ENCODE measurements around the gene MRPL49. TPM values are rescaled to one million over a fixed set of nuclear protein-coding genes. Genes with fewer than 3 reads are reported as not detected.

The MRPL49 gene
- total and polyA plus RNA-seq, 2 of the 8 experiments (the other 6 are each of a cell fraction or from before 2014, with no cell fraction given), result 54.0 to 84.8 TPM

GRCh38 chr11:65095974-65096806, 25.9 kb upstream of the MRPL49 start, which contains the start of gene VPS51:
Gene VPS51, plus strand, starts transcription at chr11:65096214. Its CDS starts 37 bp downstream, at chr11:65096251.
- Histone ChIP-seq H2BK15ac (ENCODE audit: low read length) (no peak within 1 kb of the TSS), H3K18ac (ENCODE audit: extremely low read depth, low read length) (peak within 1 kb of the TSS; percentile 71), H2AK5ac (ENCODE audit: low read depth, low read length) (no peak within 1 kb of the TSS), H3K9ac (replicated peaks in 1 of 4; ENCODE audit: extremely low read depth in 1 of 4, low read depth in 3 of 4, low read length in 3 of 4) (peak within 1 kb of the TSS; percentile 70 to 82 (median 76)), H3K56ac (replicated peaks; ENCODE audit: insufficient read length, low read depth, low read length) (no peak within 1 kb of the TSS), H3K14ac (ENCODE audit: insufficient read length) (no peak within 1 kb of the TSS), H4K20me1 (replicated peaks in 1 of 2; ENCODE audit: control insufficient read depth in 1 of 2, insufficient read depth in 2 of 2, low read length in 2 of 2) (peaks cover 0 to 3% of the 10 kb centered on the region in 2 experiments), H3K27ac (ENCODE audit: low read depth, low read length) (peak within 1 kb of the TSS; percentile 67; the same call in 1 of the 2 replicates), H4K8ac (ENCODE audit: extremely low read depth, insufficient read depth, low read length) (peak within 1 kb of the TSS; percentile 99), H3K9me3 (ENCODE audit: insufficient read depth in 2 of 2, low read depth in 1 of 2, low read length in 1 of 2) (no peaks in the 10 kb centered on the region), H3K36me3 (ENCODE audit: control insufficient read depth in 2 of 4, insufficient read depth in 4 of 4, low read length in 3 of 4) (peaks cover 0 to 3% (median 0%) of the 10 kb centered on the region in 4 experiments; a peak in 1 of 8 replicates), H3K4me3 (ENCODE audit: extremely low read depth in 1 of 4, insufficient read depth in 2 of 4, low read depth in 3 of 4, low read length in 4 of 4) (peak within 1 kb of the TSS; percentile 78 to 88 (median 78)), H3K23ac (ENCODE audit: insufficient read length) (no peak within 1 kb of the TSS), H2AFZ (ENCODE audit: low read length) (peak within 1 kb of the TSS; percentile 100), H2BK5ac (ENCODE audit: low read depth, low read length) (peak within 1 kb of the TSS; percentile 73), H4K91ac (replicated peaks; ENCODE audit: insufficient read length, low read length) (peak within 1 kb of the TSS; percentile 45), H3K4me2 (ENCODE audit: insufficient read depth in 1 of 2, low read depth in 2 of 2, low read length in 2 of 2) (peak within 1 kb of the TSS; percentile 53 to 64), H2BK20ac (ENCODE audit: low read length) (no peak within 1 kb of the TSS), H3K79me2 (ENCODE audit: control insufficient read depth in 1 of 2, insufficient read depth in 2 of 2, low read length in 2 of 2) (peaks cover 0 to 13% of the 10 kb centered on the region in 2 experiments; a peak in 1 of 4 replicates), H3K4ac (replicated peaks; ENCODE audit: insufficient read length, low read depth, low read length) (peak within 1 kb of the TSS; percentile 97), H2BK12ac (ENCODE audit: low read depth, low read length) (0 out of 2 replicates have a peak within 1 kb of the TSS, but pooled peaks have one; percentile 2), H3K79me1 (ENCODE audit: low read depth, low read length) (peaks cover 2% of the 10 kb centered on the region; the same call in 1 of the 2 replicates), H3K27me3 (replicated peaks in 1 of 4; ENCODE audit: control insufficient read depth in 3 of 4, extremely low read depth in 1 of 4, insufficient read depth in 3 of 4, low read length in 3 of 4) (no peaks in the 10 kb centered on the region), H3K4me1 (replicated peaks in 1 of 4; ENCODE audit: control insufficient read depth in 3 of 4, insufficient read depth in 4 of 4, low read length in 3 of 4) (peaks cover 0 to 6% (median 4%) of the 10 kb centered on the region in 4 experiments; a peak in 6 of 7 replicates), H2BK120ac (replicated peaks; ENCODE audit: low read depth, low read length) (no peak within 1 kb of the TSS), H3K23me2 (ENCODE audit: low read depth, low read length) (no peaks in the 10 kb centered on the region), H4K5ac (ENCODE audit: insufficient read length, low read depth, low read length) (peak within 1 kb of the TSS; percentile 99)
- peak; percentile 68 for FAIRE-seq
- ChIA-PET POLR2A (ENCODE audit: partially characterized antibody) (interaction anchor here (0.7 to 16.8 kb wide), 18 partner anchors 8 to 292 kb away, joined by 3 to 230 read pairs (median 4); partner anchors contain the start of genes ARL2, BATF2, CDCA5 and FAU), CTCF (ENCODE audit: partially characterized antibody) (interaction anchor here (4.4 kb wide), 1 partner anchor 14 kb away, joined by 85 read pairs; the partner anchor contains the start of gene TM7SF2)
- WGBS, 2 experiments (ENCODE audit: extremely low coverage in 1 of 2, insufficient coverage in 1 of 2, insufficient read length in 1 of 2, insufficient replicate concordance in 2 of 2, low coverage in 1 of 2, low lambda C conversion rate in 2 of 2, missing lambda C conversion rate in 1 of 2), result 1% methylated on average over 27 of the region's 52 CpGs; no CpG with 5 or more reads in 1 of the 2 experiments
- DNase-seq (ENCODE audit: low read depth in 1 of 2, low spot score in 2 of 2), result peak; percentile 70 to 93
- TF ChIP-seq SRF (IDR thresholded peaks at IDR 0.05; ENCODE audit: low read depth, low read length) (peak; percentile 77), GABPA (IDR thresholded peaks at IDR 0.05; ENCODE audit: borderline replicate concordance, insufficient read depth, low read length) (peak; percentile 98), CEBPB (IDR thresholded peaks at IDR 0.05; ENCODE audit: low read depth, low read length) (peak; percentile 16; the same call in 1 of the 2 replicates), SIRT6 (IDR thresholded peaks at IDR 0.05; ENCODE audit: low read length) (no peak), CBX8 (IDR thresholded peaks at IDR 0.05; ENCODE audit: borderline replicate concordance, low read depth, low read length) (no peak), HDAC6 (IDR thresholded peaks at IDR 0.05; ENCODE audit: low read depth, low read length) (no peak), SIX5 (IDR thresholded peaks at IDR 0.05; ENCODE audit: low read depth, low read length) (peak; percentile 95), GTF2F1 (IDR thresholded peaks at IDR 0.05; ENCODE audit: borderline replicate concordance, low read depth, low read length) (0 out of 2 replicates have a peak, but pooled peaks have one; percentile 48), ASH2L (IDR thresholded peaks at IDR 0.05; ENCODE audit: low read length) (peak; percentile 86), SAP30 (IDR thresholded peaks at IDR 0.05; ENCODE audit: insufficient read depth, insufficient replicate concordance, low read length) (no peak), ZNF274 (IDR thresholded peaks at IDR 0.05; ENCODE audit: borderline replicate concordance, extremely low read depth, low read length) (no peak)

Data from H1 (cell line).